SKM-1 treated with dmso at 0.1 percent for 144 hours (cell line): ENCODE results near the gene MPP2.
"Not testable (repeated sequence)": the region's sequence is repeated elsewhere in the genome, so short reads cannot be mapped to it uniquely, and the experiment has no call there.

ENCODE experiments used
- DNase-seq: peaks from one replicate; lab custom pipeline; 2025; ENCODE audit not compliant: unreplicated experiment; lab: John Stamatoyannopoulos, UW

The MPP2 gene

GRCh38 chr17:43907425-43907981 lies at the start of gene MPP2:
MPP2 (minus strand) TSS chr17:43907536; CDS start chr17:43904460, 3,076 bp downstream.
- DNase-seq, result peak; percentile 61

DNA sequence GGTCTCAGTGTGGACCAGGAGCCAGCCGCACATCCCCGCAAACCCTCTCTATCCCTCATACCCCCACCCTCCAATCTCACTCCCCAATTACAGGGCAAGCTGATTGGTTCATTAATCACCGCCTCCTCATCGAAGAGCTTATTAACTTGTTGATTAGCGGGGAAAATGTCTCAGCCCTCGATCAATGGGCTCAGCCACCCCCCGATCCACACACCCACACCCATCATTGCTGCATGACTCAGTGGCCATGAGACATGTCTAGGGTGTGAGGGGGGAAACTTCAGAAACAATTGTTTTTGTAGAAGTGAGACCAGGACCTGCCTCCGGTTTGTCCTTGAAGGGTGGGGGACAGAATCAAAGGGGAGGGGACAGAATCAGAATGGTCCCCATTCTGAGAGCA lies 48.9 kb upstream of the MPP2 start:
- DNase-seq, result no peak

DNA sequence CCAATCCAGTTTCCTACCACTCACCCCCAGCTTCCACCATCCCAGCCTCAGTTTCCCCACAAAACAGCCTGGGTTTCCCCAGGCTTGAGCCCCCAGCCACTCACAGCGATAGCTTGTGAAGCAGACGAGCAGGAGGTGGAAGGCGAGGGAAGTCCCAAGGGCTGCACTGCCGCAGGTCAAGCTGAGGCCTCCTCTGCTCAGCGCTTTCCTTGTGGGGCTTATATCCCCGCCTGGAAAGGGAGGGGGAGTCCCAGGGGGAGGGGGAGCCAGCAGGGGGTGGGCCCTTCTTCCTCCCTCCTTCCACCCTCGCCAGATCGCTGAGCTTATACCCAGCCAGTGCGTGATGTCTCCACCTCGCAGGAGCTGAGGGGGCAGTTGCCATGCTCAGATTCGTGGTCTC lies 46.4 kb upstream of the MPP2 start, which contains the start of gene PYY:
Gene PYY, minus strand, starts transcription at position 195 of the 400 bp plus-strand sequence. CDS start 457 bp downstream, outside the sequence.
- DNase-seq, result no peak

GRCh38 chr17:43952724-43953666 lies 45.7 kb upstream of the MPP2 start:
- no peak for DNase-seq

DNA sequence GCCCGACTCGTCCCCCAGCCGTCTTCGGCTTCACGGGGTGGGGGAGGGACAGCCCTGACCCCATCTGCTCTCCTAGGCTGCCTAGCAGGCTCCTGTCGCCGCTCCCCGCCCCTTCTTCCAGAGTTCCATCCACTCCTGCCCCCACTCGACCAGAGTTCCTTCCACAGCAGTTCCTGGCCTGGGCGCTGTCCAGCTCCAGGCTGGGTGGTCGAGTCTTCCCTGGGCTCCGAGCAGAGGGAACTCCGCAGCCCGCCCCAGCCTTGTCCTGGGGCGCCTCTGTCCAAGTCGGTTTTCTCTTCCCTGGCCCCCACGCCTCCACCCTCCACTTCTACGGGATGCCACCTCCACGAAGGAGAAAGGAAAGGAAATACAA lies 45.0 kb upstream of the MPP2 start:
- DNase-seq, result no peak

DNA sequence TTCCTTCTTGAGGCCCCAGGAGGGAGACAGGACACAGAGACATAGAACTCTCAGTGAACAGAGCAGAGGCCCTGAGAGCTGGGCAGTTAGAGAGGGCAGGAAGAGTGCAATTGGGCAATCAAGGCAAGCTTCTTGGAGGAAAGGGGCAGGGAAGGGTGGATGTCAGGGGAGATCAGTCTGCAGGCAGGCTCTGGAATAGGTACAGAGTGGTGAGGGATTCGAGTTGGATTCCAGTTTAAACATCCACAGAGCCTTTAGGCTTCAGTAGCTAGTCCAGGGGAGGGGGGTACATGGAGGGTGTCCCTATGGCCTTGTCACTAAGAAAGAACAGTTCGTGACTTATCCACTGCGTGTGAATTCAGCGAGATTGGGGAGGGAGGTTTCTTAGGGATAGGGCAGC lies 44.4 kb upstream of the MPP2 start:
- DNase-seq, result no peak

GRCh38 chr17:43950554-43950953 lies 43.2 kb upstream of the MPP2 start:
- DNase-seq, result no peak

- no peak for DNase-seq
Measured at GRCh38 chr17:43949781-43950180, 42.4 kb upstream of the MPP2 start.

- no peak for DNase-seq
Measured at GRCh38 chr17:43946781-43947180, 39.4 kb upstream of the MPP2 start.

DNA sequence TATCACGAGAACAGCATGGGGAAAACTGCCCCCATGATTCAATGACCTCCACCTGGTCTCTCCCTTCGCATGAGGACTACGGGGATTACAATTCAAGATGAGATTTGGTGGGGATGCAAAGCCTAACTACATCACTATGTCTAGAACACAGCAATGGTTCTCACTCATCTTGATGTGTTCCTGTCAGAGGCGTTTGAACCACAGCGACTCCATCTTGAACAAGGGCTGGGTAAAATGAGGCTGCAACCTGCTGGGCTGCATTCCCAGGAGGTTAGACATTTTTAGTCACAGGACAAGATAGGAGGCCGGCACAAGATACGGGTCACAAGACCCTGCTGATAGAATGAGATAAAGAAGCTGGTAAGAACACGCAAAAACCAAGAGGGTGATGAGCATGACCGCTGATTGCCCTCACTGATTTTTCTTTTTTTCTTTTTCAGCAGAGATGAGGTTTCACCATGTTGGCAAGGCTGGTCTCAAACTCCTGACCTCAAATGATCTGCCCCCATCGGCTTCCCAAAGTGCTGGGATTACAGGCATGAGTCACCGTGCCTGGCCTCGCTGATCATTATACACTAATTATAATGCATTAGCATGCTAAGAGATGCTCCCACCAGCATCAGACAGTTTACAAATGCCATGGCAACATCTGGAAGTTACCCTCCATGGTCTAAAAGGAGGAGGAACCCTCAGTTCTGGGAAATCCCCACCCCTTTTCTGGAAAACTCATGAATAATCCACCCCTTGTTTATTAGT lies 37.9 kb upstream of the MPP2 start:
- DNase-seq, result no peak

DNA sequence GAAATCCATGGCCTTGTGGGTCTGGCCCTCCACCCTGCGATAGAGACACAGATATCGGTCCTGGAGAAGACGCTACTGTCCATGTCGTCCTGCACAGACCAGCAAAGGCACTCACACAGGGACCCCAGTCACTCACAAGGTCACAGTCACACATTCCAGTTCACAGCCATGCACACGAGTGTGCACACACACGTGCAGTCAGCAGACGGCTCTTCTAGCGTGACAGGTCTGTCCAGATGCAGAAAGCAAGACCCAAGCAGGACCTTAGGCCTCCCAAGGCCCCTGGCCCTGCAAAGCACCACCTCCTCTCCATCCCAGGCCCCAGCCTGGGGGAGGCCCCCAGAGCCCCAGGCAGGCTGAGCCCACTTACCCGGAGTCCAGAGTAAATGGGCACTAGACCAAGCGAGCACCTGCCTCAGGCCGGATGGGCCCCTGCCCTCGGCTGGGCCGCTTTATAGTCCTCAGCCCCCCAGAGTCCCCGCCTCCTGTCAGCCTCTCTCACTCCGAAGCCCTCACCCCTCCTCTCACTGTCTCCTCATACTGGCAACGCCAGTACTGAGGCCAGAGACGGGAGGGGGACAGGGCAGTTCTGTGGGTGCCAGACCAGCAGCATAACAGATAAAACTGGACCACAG lies 34.8 kb upstream of the MPP2 start, which contains the start of gene PPY:
Gene PPY, minus strand, starts transcription at position 426 of the 635 bp plus-strand sequence. CDS start 822 bp downstream, outside the sequence.
- DNase-seq, result no peak

DNA sequence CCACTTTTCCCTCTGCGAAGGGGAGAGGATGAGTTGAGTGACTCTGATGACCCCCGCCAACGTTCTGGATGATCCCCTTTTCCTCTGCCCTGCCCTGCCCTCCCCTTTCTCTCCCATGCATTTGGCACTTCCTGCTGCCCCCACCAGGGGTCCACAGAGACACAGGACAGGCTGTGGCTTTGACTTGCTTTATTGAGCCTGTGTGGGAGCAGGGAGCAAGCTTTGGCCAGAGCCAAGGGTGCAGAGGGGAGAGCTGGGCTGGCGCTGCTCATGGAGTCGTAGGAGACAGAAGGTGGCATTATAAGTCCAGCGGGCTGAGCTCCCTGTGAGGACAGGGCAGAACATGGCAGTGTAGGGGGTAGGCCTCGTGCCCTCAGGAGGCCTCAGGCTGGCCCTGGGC lies 33.3 kb upstream of the MPP2 start:
- DNase-seq, result peak; percentile 24

- no peak for DNase-seq
Measured at GRCh38 chr17:43939886-43940285, 32.5 kb upstream of the MPP2 start.

- not testable (repeated sequence) for DNase-seq
Measured at GRCh38 chr17:43939452-43939851, 32.1 kb upstream of the MPP2 start.

DNA sequence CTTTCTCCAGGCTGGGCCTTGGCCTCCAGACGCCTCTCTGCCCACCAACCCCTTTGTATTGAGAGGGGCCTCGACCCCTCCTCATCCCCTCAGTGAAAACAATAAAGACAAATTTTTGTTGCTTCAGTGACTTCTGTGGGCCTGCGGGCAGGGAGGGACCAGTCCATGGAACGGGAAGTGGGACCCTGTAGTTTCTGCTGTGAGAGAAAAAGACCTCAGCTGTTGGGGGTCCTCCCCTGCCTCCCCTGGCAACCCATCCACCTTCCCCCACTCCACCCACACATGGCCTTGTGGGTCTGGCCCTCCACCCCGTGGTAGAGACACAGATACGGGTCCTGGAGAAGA lies 31.5 kb upstream of the MPP2 start:
- no peak for DNase-seq

- no peak for DNase-seq
Measured at GRCh38 chr17:43936434-43936833, 29.1 kb upstream of the MPP2 start.

- DNase-seq, result no peak
Measured at GRCh38 chr17:43935926-43936261, 28.6 kb upstream of the MPP2 start.

GRCh38 chr17:43935204-43935925 lies 28.0 kb upstream of the MPP2 start:
- no peak for DNase-seq

DNA sequence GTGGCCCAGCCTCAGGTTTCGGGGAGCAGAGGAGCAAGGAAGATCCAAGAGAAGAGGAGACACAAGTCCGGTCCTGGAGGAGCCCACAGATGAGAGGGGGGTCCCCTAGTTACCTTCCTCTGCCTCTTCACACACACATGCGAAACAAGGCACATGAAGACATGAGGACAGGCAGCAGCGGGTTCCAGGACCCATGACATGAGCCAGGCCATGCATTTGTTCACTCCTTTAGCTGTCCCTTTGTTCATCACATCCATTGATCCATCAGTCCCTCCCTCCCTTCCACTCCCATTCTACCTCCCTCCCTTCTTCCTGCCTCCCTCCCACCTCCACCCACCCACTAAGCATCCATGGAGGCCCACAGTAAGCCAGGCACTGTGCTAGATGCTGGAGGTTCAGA lies 25.6 kb upstream of the MPP2 start:
- no peak for DNase-seq

DNA sequence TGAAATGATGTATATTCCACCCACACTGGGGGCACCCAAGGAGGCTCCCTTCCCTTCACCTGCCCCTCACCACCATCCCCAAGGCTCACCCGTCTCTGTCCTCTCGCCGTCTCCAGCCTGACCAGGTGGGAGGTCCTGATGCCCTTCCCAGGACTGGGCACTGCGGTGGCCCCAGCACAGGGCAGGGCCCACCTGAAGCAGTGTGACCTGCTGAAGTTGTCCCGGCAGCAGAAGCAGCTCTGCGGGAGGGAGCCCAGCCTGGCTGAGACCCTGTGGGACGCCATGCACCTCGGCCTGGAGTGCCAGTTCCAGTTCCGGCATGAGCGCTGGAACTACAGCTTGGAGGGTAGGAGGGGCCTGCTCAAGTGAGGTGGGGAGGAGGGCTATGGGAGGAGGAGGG lies 25.0 kb upstream of the MPP2 start:
- no peak for DNase-seq
